ENCODE data around the gene CARD11.

CARD11 gene

DNA sequence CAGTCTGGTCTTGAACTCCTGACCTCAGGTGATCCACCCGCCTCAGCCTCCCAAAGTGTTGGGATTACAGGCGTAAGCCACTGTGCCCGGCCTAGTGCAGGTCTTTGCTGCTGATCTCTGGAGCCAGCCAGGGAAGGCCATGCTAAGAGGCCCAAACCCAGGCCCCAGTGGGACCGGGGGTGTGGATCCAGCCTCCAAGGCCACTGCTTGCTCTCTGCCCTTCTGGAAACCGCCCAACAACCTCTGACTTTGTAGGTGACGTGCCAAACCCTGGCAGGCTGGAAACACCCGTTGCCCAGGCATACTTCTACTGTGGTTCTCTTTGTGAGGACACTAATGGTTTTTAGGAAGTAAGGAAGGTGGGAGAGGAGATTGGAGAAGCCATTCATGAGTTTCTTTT is 116.1 kb downstream of the CARD11 start:
- TF ChIP-seq, protein P1, sequence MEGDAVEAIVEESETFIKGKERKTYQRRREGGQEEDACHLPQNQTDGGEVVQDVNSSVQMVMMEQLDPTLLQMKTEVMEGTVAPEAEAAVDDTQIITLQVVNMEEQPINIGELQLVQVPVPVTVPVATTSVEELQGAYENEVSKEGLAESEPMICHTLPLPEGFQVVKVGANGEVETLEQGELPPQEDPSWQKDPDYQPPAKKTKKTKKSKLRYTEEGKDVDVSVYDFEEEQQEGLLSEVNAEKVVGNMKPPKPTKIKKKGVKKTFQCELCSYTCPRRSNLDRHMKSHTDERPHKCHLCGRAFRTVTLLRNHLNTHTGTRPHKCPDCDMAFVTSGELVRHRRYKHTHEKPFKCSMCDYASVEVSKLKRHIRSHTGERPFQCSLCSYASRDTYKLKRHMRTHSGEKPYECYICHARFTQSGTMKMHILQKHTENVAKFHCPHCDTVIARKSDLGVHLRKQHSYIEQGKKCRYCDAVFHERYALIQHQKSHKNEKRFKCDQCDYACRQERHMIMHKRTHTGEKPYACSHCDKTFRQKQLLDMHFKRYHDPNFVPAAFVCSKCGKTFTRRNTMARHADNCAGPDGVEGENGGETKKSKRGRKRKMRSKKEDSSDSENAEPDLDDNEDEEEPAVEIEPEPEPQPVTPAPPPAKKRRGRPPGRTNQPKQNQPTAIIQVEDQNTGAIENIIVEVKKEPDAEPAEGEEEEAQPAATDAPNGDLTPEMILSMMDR (conservative IDR thresholded peaks at IDR 0.05; ENCODE audit: control insufficient read depth, insufficient read depth, low read depth, low read length) = no peak
- DNase-seq (ENCODE audit: low read depth) = no peak
- H3K4me3 ChIP-seq (ENCODE audit: control insufficient read depth, low read depth, low read length) = no peak overlapping the region

- no peak for DNase-seq (ENCODE audit: low read depth)
- TF ChIP-seq, protein P1 (conservative IDR thresholded peaks at IDR 0.05; ENCODE audit: control insufficient read depth, insufficient read depth, low read depth, low read length) = no peak
- no peak overlapping the region for H3K4me3 ChIP-seq (ENCODE audit: control insufficient read depth, low read depth, low read length)
Measured at GRCh38 chr7:2926896-2927405, 116.7 kb downstream of the CARD11 start.

- TF ChIP-seq, protein P1 (conservative IDR thresholded peaks at IDR 0.05; ENCODE audit: control insufficient read depth, insufficient read depth, low read depth, low read length) = no peak
- H3K4me3 ChIP-seq (ENCODE audit: control insufficient read depth, low read depth, low read length) = no peak overlapping the region
- DNase-seq (ENCODE audit: low read depth) = no peak
Measured at GRCh38 chr7:2926120-2926895, 117.4 kb downstream of the CARD11 start.

DNA sequence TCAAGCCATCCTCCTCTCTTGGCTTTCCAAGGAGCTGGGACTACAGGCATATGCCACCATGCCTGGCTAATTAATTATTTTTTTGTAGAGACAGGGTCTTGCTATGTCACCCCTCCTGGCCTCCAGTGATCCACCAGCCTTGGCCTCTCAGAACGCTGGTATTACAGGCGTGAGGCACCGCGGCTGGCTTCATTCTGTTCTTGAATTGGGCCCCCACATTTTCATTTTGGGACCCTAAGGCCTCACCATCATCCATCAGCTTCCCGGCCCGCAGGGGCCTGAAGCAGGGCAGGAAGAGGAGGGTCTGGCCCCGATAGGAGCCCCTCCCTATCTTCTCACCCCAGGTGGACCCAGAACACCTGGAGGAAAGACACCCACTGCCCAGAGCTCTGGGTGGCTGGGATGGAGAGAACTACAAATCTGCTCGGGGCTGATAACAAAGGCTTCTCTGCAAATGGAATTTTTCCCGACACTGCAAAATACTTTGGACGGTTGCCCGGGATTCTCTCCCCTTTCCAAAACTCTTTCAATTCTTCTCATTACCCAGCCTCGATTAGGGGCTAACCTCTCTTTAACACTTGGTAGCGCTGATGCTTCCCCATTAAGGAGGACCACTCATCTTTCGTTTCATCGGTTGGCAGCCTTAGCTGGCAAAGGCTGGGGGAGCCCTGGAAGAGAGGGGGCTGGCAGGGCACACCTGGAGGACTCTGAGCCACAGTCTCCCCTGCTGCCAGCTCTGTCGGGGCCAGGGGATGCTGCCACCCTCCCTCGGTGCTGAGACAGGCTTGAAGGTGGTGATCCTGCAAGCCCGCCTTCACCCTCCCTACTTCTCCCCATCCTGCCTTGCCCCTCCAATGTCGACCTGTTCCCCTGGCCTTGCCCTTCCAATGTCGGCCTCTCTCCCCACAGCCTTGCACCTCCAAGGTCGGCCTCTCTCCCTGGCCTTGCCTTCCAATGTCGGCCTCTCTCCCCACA is 118.5 kb downstream of the CARD11 start:
- DNase-seq (ENCODE audit: low read depth) = no peak

DNA sequence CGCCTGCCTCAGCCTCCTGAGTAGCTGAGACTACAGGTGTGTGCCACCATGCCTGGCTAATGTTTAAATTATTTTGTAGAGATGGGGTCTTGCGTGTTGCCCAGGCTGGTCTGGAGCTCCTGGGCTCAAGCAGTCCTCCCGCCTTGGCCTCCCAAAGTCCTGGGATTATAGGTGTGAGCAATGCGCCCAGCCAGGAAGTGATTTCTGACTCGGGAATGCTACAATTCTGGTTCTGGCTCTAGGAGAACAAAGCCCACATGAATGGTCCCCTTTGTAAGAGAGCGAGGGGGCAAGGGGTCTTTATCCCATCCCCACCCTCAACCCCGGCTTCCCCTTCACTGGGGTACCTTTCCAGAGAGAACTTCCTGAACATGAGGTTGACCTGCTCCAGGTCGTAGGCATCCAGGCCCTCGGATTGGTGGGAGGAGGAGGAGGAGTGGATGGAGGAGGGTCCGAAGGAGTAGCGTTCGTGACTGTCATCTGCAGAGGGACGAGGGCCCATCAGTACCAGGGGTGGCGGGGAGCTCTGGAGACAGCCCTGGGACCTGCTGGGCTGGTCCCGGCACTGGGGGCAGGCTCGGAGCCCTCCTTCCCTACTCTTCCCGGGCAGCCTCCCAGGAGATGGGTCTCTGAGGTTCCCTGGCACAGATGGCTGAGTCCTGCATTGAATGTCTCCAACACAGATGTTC is 119.6 kb downstream of the CARD11 start:
- TF ChIP-seq, protein P1 (conservative IDR thresholded peaks at IDR 0.05; ENCODE audit: control insufficient read depth, insufficient read depth, low read depth, low read length) = no peak
- no peak overlapping the region for H3K4me3 ChIP-seq (ENCODE audit: control insufficient read depth, low read depth, low read length)
- no peak for DNase-seq (ENCODE audit: low read depth)

More for the DNA sequence above, 118.5 kb downstream of the CARD11 start:
- TF ChIP-seq, protein P1 (conservative IDR thresholded peaks at IDR 0.05; ENCODE audit: control insufficient read depth, insufficient read depth, low read depth, low read length) = no peak
- H3K4me3 ChIP-seq (ENCODE audit: control insufficient read depth, low read depth, low read length) = no peak overlapping the region

- TF ChIP-seq, protein P1 (conservative IDR thresholded peaks at IDR 0.05; ENCODE audit: control insufficient read depth, insufficient read depth, low read depth, low read length) = no peak
- H3K4me3 ChIP-seq (ENCODE audit: control insufficient read depth, low read depth, low read length) = no peak overlapping the region
- no peak for DNase-seq (ENCODE audit: low read depth)
Measured at GRCh38 chr7:2923291-2923781, 120.3 kb downstream of the CARD11 start.
